ENCODE measurements around the gene GRIA1. TPM values are rescaled to one million over a fixed set of nuclear protein-coding genes. Genes with fewer than 3 reads are reported as not detected.

The GRIA1 gene
- total RNA-seq, 2 experiments from 2014 or later: not detected

GRCh38 chr5:153552886-153553285 lies 62.4 kb downstream of the GRIA1 start:
- ATAC-seq (no peak), DNase-seq (no peak)
- Mint-ChIP-seq H3K4me3 (no peak overlapping the region), H3K27ac (no peak overlapping the region), H3K4me1 (peaks cover 6% of the 10 kb centered on the region), H3K27me3 (no peaks in the 10 kb centered on the region), H3K9me3 (ENCODE audit: low read depth) (no peaks in the 10 kb centered on the region), H3K36me3 (ENCODE audit: low read depth) (no peaks in the 10 kb centered on the region)
- CTCF ChIA-PET: no interaction called here
- POLR2A ChIA-PET: no interaction called here
- intact Hi-C loops (cut with DNase I, micrococcal nuclease): no loop called here

GRCh38 chr5:153555420-153556114 lies 65.1 kb downstream of the GRIA1 start:
- ATAC-seq (no peak), DNase-seq (no peak)
- no peaks in the 10 kb centered on the region for H3K36me3 Mint-ChIP-seq (ENCODE audit: low read depth)
- intact Hi-C loops (cut with DNase I, micrococcal nuclease): no loop called here
- no peak overlapping the region for H3K4me3 Mint-ChIP-seq
- no peaks in the 10 kb centered on the region for H3K27me3 Mint-ChIP-seq
- H3K9me3 Mint-ChIP-seq (ENCODE audit: low read depth): no peaks in the 10 kb centered on the region
- ChIA-PET POLR2A (no interaction called here), CTCF (interaction anchor here (1.2 kb wide), 1 partner anchor 9 kb away, joined by 3 read pairs; no protein-coding TSS in a partner anchor)
- H3K4me1 Mint-ChIP-seq: peaks cover 6% of the 10 kb centered on the region
- no peak overlapping the region for H3K27ac Mint-ChIP-seq

GRCh38 chr5:153558957-153559356 lies 68.5 kb downstream of the GRIA1 start:
- Mint-ChIP-seq H3K9me3 (ENCODE audit: low read depth) (no peaks in the 10 kb centered on the region), H3K4me3 (no peak overlapping the region), H3K4me1 (peaks cover 6% of the 10 kb centered on the region), H3K27me3 (no peaks in the 10 kb centered on the region), H3K27ac (no peak overlapping the region), H3K36me3 (ENCODE audit: low read depth) (no peaks in the 10 kb centered on the region)
- intact Hi-C loops (cut with DNase I, micrococcal nuclease): no loop called here
- ChIA-PET CTCF (no interaction called here), POLR2A (no interaction called here)
- ATAC-seq (no peak), DNase-seq (no peak)

GRCh38 chr5:153559926-153560325 lies 69.5 kb downstream of the GRIA1 start:
- no peaks in the 10 kb centered on the region for H3K36me3 Mint-ChIP-seq (ENCODE audit: low read depth)
- H3K27me3 Mint-ChIP-seq: no peaks in the 10 kb centered on the region
- no peak overlapping the region for H3K4me3 Mint-ChIP-seq
- no peaks in the 10 kb centered on the region for H3K9me3 Mint-ChIP-seq (ENCODE audit: low read depth)
- no peak overlapping the region for H3K27ac Mint-ChIP-seq
- DNase-seq (no peak), ATAC-seq (no peak)
- CTCF ChIA-PET: no interaction called here
- peaks cover 6% of the 10 kb centered on the region for H3K4me1 Mint-ChIP-seq
- intact Hi-C loops (cut with DNase I, micrococcal nuclease): no loop called here
- POLR2A ChIA-PET: no interaction called here

- ChIA-PET POLR2A (no interaction called here), CTCF (no interaction called here)
- Mint-ChIP-seq H3K9me3 (ENCODE audit: low read depth) (no peaks in the 10 kb centered on the region), H3K36me3 (ENCODE audit: low read depth) (no peaks in the 10 kb centered on the region), H3K4me3 (no peak overlapping the region), H3K27ac (no peak overlapping the region), H3K27me3 (no peaks in the 10 kb centered on the region), H3K4me1 (no peaks in the 10 kb centered on the region)
- intact Hi-C loops (cut with DNase I, micrococcal nuclease): no loop called here
- no peak for ATAC-seq
- no peak for DNase-seq
Measured at GRCh38 chr5:153562189-153562588, 71.7 kb downstream of the GRIA1 start.

GRCh38 chr5:153565822-153566221 lies 75.4 kb downstream of the GRIA1 start:
- H3K4me1 Mint-ChIP-seq: no peaks in the 10 kb centered on the region
- CTCF ChIA-PET: no interaction called here

GRCh38 chr5:153569036-153569435 lies 78.6 kb downstream of the GRIA1 start:
- intact Hi-C loops (cut with DNase I, micrococcal nuclease): no loop called here
- no peak for ATAC-seq
- no peaks in the 10 kb centered on the region for H3K4me1 Mint-ChIP-seq
- POLR2A ChIA-PET: no interaction called here
- H3K4me3 Mint-ChIP-seq: no peak overlapping the region
- no peaks in the 10 kb centered on the region for H3K36me3 Mint-ChIP-seq (ENCODE audit: low read depth)
- CTCF ChIA-PET: no interaction called here
- H3K9me3 Mint-ChIP-seq (ENCODE audit: low read depth): no peaks in the 10 kb centered on the region
- H3K27ac Mint-ChIP-seq: no peak overlapping the region
- DNase-seq: no peak
- no peaks in the 10 kb centered on the region for H3K27me3 Mint-ChIP-seq

More at GRCh38 chr5:153565822-153566221, 75.4 kb downstream of the GRIA1 start:
- Mint-ChIP-seq H3K9me3 (ENCODE audit: low read depth) (no peaks in the 10 kb centered on the region), H3K27me3 (no peaks in the 10 kb centered on the region), H3K27ac (no peak overlapping the region), H3K36me3 (ENCODE audit: low read depth) (no peaks in the 10 kb centered on the region), H3K4me3 (no peak overlapping the region)
- ATAC-seq (no peak), DNase-seq (no peak)
- POLR2A ChIA-PET: no interaction called here
- intact Hi-C loops (cut with DNase I, micrococcal nuclease): no loop called here

- no peaks in the 10 kb centered on the region for H3K4me1 Mint-ChIP-seq
- POLR2A ChIA-PET: no interaction called here
Measured at GRCh38 chr5:153571162-153571561, 80.7 kb downstream of the GRIA1 start.

GRCh38 chr5:153572411-153573145 lies 82.1 kb downstream of the GRIA1 start:
- POLR2A ChIA-PET: no interaction called here
- Mint-ChIP-seq H3K36me3 (ENCODE audit: low read depth) (no peaks in the 10 kb centered on the region), H3K27ac (no peak overlapping the region), H3K4me1 (no peaks in the 10 kb centered on the region), H3K27me3 (no peaks in the 10 kb centered on the region), H3K4me3 (no peak overlapping the region), H3K9me3 (ENCODE audit: low read depth) (no peaks in the 10 kb centered on the region)
- intact Hi-C loops (cut with DNase I, micrococcal nuclease): no loop called here
- CTCF ChIA-PET: no interaction called here
- DNase-seq: no peak
- no peak for ATAC-seq

More at GRCh38 chr5:153571162-153571561, 80.7 kb downstream of the GRIA1 start:
- Mint-ChIP-seq H3K36me3 (ENCODE audit: low read depth) (no peaks in the 10 kb centered on the region), H3K9me3 (ENCODE audit: low read depth) (no peaks in the 10 kb centered on the region), H3K27me3 (no peaks in the 10 kb centered on the region), H3K4me3 (no peak overlapping the region), H3K27ac (no peak overlapping the region)
- intact Hi-C loops (cut with DNase I, micrococcal nuclease): no loop called here
- CTCF ChIA-PET: no interaction called here
- ATAC-seq (no peak), DNase-seq (no peak)

- Mint-ChIP-seq H3K4me3 (no peak overlapping the region), H3K4me1 (no peaks in the 10 kb centered on the region), H3K27ac (no peak overlapping the region), H3K27me3 (no peaks in the 10 kb centered on the region), H3K9me3 (ENCODE audit: low read depth) (no peaks in the 10 kb centered on the region), H3K36me3 (ENCODE audit: low read depth) (no peaks in the 10 kb centered on the region)
- ChIA-PET CTCF (interaction anchor here (0.6 kb wide), 1 partner anchor 904 kb away, joined by 3 read pairs; no protein-coding TSS in a partner anchor), POLR2A (no interaction called here)
- ATAC-seq (no peak), DNase-seq (no peak)
- intact Hi-C loops (cut with DNase I, micrococcal nuclease): no loop called here
Measured at GRCh38 chr5:153573326-153574033, 83.0 kb downstream of the GRIA1 start.

- no peaks in the 10 kb centered on the region for H3K4me1 Mint-ChIP-seq
- POLR2A ChIA-PET: no interaction called here
- no peak for DNase-seq
- H3K4me3 Mint-ChIP-seq: no peak overlapping the region
- no peaks in the 10 kb centered on the region for H3K36me3 Mint-ChIP-seq (ENCODE audit: low read depth)
- no peak overlapping the region for H3K27ac Mint-ChIP-seq
- no peak for ATAC-seq
- no peaks in the 10 kb centered on the region for H3K9me3 Mint-ChIP-seq (ENCODE audit: low read depth)
- intact Hi-C loops (cut with DNase I, micrococcal nuclease): no loop called here
- CTCF ChIA-PET: no interaction called here
- H3K27me3 Mint-ChIP-seq: no peaks in the 10 kb centered on the region
Measured at GRCh38 chr5:153584126-153584959, 93.9 kb downstream of the GRIA1 start.

Measured in activated CD4-positive, alpha-beta T cell treated with anti-CD3 and anti-CD28 coated beads for 36 hours (primary cell).